Heart left ventricle (tissue), 13 donors: ENCODE results near the gene SPOCK1.

ENCODE experiments used
- CTCF ChIP-seq, 12 donors: fragments of 200-600 bp; sonication (generic) in 4 of 12; IDR thresholded peaks; one replicate each; pipeline versions ENCODE4 v1.5.0 to v1.8.0; 2018 to 2022; ENCODE audit warnings: antibody characterized with exemption in 12 of 12, mild to moderate bottlenecking in 5 of 12
- POLR2A ChIP-seq, 2 donors: fragments of 450-650 bp; IDR thresholded peaks; one replicate each; pipeline ENCODE4 v1.6.1; 2017; ENCODE audit warnings: antibody characterized with exemption in 2 of 2, mild to moderate bottlenecking in 2 of 2, moderate library complexity in 2 of 2
- donor health status: ischemic (EF 13 %, LVEDD 7.1; RV severe dilation, severe dysfunction).
- donor health status: DM: no; HTN: yes; CAD: no.
- donor health status: DM: no; HTN: no; CAD: no.
- donor health status: ischemic (EF 25% LVEDD 6.9; RV normal size, moderate dysfunction).
- donor health status: ischemic (EF 25% LVEDD 5.7; RV mildly dilated, moderate dysfunction).
- donor health status: ischemic (EF 35%, LVEDD 5.7; RV mildly dilated, moderate dysfunction).
- donor health status: nonischemic (EF 11% LVEDD 7.7; RV severe dilation, severe dysfunction).
- donor health status: DM: yes; HTN: yes; CAD: no.
- donor health status: PGD.
- donor health status: ischemic (EF 29% LVEDD 5.4; RV normal size, mild dysfunction).
- donor health status: nonischemic (EF 23%, LVEDD 6.1; RV moderate dilation, normal function).

DNA sequence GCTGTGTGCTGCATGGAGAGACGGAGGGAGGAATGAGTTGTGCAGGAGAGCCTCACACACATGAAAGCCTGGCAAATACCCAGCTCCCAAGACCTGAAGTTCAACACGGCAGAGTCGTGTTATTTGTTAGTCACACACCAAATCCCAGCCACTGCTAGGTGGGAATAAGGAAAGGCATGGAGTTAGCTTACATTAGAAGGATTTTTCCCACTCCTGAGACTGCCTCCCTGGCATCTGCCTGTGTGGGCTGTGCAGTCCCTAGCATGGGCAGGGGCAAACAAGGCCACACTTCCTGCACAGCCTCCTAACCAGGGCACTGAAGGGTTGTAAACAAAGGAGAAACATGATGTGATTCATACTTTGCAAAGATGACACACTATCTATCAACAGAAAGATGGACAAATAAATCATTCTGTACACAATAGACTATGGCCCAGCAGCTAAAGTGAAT lies 306.8 kb downstream of the SPOCK1 start:
- TF ChIP-seq CTCF (IDR thresholded peaks at IDR 0.05): no peak
- TF ChIP-seq POLR2A (IDR thresholded peaks at IDR 0.05): no peak
